ENCODE results near the gene GATD1. TPM values are rescaled to one million over a fixed set of nuclear protein-coding genes. Genes with fewer than 3 reads are reported as not detected.
A peak's percentile ranks its signal among the peaks of the same experiment; 100 is the strongest.

The GATD1 gene
- total RNA-seq, 2 donors from 2014 or later: 39.9 to 84.9 TPM

DNA sequence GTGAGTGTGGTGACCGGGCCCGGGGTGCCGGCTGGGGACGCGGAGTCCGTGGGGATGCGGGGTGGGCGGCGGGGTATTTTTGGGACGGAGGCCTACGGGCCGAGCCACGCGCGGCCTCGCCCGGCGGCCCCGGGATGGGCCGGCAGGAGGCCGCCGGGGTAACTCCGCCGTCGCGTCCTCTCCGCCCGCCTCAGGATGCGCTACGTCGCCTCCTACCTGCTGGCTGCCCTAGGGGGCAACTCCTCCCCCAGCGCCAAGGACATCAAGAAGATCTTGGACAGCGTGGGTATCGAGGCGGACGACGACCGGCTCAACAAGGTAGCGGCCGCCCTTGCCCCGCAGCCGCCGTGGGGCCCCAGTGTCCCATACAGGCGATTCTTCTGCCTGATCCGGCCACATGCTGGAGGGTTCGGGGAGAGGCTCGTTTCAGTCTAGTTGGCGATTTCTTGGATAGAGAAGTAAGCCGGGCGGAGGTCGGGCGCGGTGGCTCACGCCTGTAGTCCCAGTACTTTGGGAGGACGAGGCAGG lies 32.8 kb upstream of the GATD1 start:
- no peak for DNase-seq
- H3K27ac ChIP-seq: peak overlapping the region; percentile 84
- H3K9me3 ChIP-seq: no peaks in the 10 kb centered on the region
- peaks cover 4% of the 10 kb centered on the region for H3K36me3 ChIP-seq
- H3K9ac ChIP-seq (ENCODE audit: low read depth in 2 of 2, low read length in 2 of 2): peak overlapping the region; percentile 94 to 100
- intact Hi-C loops (cut with DNase I): no loop called here
- H3K4me1 ChIP-seq: peaks cover 21% of the 10 kb centered on the region
- TF ChIP-seq, protein P1, sequence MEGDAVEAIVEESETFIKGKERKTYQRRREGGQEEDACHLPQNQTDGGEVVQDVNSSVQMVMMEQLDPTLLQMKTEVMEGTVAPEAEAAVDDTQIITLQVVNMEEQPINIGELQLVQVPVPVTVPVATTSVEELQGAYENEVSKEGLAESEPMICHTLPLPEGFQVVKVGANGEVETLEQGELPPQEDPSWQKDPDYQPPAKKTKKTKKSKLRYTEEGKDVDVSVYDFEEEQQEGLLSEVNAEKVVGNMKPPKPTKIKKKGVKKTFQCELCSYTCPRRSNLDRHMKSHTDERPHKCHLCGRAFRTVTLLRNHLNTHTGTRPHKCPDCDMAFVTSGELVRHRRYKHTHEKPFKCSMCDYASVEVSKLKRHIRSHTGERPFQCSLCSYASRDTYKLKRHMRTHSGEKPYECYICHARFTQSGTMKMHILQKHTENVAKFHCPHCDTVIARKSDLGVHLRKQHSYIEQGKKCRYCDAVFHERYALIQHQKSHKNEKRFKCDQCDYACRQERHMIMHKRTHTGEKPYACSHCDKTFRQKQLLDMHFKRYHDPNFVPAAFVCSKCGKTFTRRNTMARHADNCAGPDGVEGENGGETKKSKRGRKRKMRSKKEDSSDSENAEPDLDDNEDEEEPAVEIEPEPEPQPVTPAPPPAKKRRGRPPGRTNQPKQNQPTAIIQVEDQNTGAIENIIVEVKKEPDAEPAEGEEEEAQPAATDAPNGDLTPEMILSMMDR (IDR thresholded peaks at IDR 0.05): no peak
- no peaks in the 10 kb centered on the region for H3K27me3 ChIP-seq
- H3K4me3 ChIP-seq: peak overlapping the region; percentile 99

DNA sequence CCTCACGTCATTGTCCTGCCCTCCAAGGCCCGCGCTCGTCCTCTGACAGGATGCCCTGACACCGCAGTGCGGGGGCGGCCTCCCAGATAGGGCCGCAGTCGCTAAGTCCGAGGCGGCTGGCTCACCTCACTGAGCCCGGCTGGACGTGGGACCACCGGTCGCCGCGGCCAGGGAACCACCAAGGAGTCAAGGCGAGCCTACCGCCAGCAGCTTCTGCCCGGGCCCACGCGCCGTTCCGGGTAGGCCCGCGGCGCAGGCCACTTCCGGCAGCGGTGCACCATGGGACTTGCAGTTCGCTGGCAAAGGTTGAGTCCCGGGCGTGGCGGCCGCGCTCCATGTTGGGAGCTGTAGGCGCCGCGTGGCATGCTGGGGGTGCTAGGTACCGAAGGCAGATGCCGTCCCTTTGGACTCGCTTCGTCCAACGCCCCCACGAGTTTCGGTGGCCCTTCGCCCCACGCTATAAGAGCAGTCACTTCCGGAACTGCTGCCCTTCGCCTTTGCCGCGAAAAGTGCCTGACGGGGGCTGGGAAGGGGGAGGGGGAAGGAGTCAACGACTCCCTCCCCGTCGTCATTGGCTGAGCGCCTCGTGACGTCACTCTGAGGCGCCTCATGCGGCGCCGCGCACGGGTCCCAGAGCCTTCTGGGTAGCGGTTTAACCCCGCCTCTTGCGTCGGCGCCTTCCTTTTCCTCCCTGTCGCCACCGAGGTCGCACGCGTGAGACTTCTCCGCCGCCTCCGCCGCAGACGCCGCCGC lies 32.2 kb upstream of the GATD1 start, which contains the start of gene RPLP2:
Gene RPLP2 (plus strand): TSS at position 681 of the 753 bp plus-strand sequence. CDS start 268 bp downstream, outside the sequence.
- intact Hi-C loops (cut with DNase I): no loop called here
- H3K36me3 ChIP-seq: peaks cover 4% of the 10 kb centered on the region
- H3K4me1 ChIP-seq: peaks cover 24% of the 10 kb centered on the region

DNA sequence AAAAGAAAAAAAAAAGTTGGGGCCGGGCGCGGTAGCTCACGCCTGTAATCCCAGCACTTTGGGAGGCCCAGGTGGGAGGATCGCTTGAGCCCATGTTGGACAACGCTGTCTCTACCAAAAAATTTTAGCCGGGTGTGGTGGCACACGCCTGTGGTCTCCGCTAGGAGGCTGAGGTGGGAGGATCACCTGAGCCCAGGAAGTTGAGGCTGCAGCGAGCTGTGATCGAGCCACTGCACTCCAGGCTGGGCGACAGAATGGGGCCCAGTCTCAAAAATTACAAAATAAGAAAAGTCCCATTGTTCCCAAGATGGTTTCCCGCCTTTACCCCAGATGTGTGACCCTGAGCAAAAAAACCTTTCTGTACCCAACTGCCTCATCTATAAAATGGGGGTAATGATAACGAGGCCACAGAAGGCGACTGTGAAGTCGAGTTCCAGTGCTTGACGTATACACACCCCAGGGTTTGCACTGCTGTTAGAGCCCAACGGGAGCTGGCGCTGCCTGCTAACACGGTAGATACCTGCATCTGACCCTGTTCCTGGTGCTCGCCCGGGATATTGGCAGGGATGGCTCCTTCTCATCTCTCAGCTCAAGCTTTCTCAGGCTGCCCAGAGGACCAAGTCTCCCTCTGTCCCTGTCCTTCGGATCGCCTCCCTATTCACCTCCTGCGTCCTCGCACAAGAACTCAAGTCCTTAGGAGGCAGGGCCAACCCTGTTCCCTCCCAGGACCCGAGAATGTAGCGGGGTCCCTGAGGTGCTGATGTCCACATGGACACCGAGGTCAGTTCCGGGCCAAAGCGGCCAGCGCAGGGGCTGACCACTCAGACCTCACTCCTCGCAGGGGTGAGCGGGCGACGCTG lies 31.4 kb upstream of the GATD1 start:
- Histone ChIP-seq H3K9ac (ENCODE audit: low read depth in 2 of 2, low read length in 2 of 2) (peak overlapping the region; percentile 87 to 100), H3K36me3 (peaks cover 4% of the 10 kb centered on the region), H3K4me3 (peak overlapping the region; percentile 99), H3K9me3 (no peaks in the 10 kb centered on the region), H3K4me1 (peaks cover 31% of the 10 kb centered on the region), H3K27me3 (no peaks in the 10 kb centered on the region), H3K27ac (peak overlapping the region; percentile 84)
- TF ChIP-seq, protein P1 (IDR thresholded peaks at IDR 0.05): no peak
- intact Hi-C loops (cut with DNase I): no loop called here
- DNase-seq: no peak

More for the DNA sequence above, 32.2 kb upstream of the GATD1 start, which contains the start of gene RPLP2:
- H3K27ac ChIP-seq: peak within 1 kb of the TSS; percentile 84
- H3K9me3 ChIP-seq: no peaks in the 10 kb centered on the region
- H3K27me3 ChIP-seq: no peaks in the 10 kb centered on the region
- H3K9ac ChIP-seq (ENCODE audit: low read depth in 2 of 2, low read length in 2 of 2): peak within 1 kb of the TSS; percentile 94 to 100
- TF ChIP-seq, protein P1 (IDR thresholded peaks at IDR 0.05): no peak
- DNase-seq: peak; percentile 97
- H3K4me3 ChIP-seq: peak within 1 kb of the TSS; percentile 99

DNA sequence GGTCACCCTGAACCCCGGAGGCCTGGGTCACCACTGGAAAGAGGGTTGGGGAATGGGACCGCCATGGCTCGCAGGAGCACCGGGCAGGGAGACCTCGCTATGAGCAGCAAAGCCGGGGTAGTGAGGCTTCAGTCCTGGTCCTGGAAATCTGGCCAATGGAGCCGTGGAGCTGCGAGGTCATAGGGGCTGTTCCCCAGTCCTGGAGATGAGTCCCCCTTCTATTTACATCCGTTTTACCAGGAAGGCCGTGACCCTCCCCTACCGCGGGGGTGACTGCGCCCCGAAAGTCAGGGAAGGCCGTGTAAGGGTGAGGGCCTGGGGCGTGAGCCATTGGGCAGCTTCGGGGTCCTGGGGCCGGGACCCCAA lies 27.3 kb upstream of the GATD1 start:
- Histone ChIP-seq H3K27ac (peak overlapping the region; percentile 83), H3K36me3 (no peaks in the 10 kb centered on the region), H3K9ac (ENCODE audit: low read depth in 2 of 2, low read length in 2 of 2) (peak overlapping the region; percentile 72 to 75), H3K4me1 (peaks cover 20% of the 10 kb centered on the region), H3K4me3 (peak overlapping the region; percentile 67), H3K27me3 (no peaks in the 10 kb centered on the region), H3K9me3 (no peaks in the 10 kb centered on the region)
- intact Hi-C loops (cut with DNase I): no loop called here
- TF ChIP-seq, protein P1 (IDR thresholded peaks at IDR 0.05): no peak
- DNase-seq: no peak

All from colonic mucosa (tissue), 4 donors.